ENCODE results near the gene SBNO2. TPM values are rescaled to one million over a fixed set of nuclear protein-coding genes. Genes with fewer than 3 reads are reported as not detected.

SBNO2 gene
- total RNA-seq, 1 donor from 2014 or later, result 120 TPM

DNA sequence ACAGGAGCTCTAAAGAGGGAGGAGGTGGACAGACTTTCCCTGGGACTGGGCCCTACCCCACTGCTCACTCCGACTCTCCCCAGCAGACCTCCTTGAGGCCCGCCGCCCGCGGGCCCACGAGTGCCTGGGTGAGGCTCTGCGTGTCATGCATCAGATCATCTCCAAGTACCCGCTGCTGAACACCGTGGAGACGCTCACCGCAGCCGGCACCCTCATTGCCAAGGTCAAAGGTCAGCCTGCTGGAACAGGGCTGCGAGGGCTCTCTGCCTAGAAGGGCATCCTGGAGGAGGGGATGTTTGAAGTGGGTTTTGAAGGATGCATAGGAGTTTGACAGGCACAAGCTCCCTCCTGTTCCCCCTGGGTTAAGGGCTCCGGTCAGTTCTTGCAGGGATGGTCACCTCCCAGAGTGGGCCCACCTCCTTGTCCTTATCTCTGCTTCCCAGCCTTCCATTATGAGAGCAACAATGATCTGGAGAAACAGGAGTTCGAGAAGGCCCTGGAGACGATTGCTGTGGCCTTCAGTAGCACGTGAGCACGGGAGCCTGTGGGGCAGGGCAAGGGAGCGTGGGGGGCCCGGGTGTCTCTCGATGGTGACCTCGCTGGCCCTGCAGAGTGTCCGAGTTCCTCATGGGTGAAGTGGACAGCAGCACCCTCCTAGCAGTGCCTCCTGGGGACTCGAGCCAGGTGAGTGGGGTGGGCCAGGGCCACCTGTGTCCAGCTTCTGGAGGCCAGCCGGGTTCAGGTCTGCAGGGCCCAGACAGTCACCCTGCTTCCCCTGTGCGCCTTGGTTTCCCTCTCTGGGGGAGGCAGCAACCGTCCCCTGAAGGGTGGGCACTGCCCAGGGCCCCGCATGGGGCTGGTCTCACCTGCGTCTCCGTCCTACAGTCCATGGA lies 100.8 kb downstream of the SBNO2 start:
- DNase-seq (ENCODE audit: low spot score in 2 of 2), result no peak
- Histone ChIP-seq H3K4me1 (peaks cover 0 to 5% of the 10 kb centered on the region in 2 donors), H3K4me3 (no peak overlapping the region), H3K27ac (no peak overlapping the region), H3K36me3 (no peaks in the 10 kb centered on the region), H3K27me3 (peaks cover 11% of the 10 kb centered on the region), H3K9me3 (no peaks in the 10 kb centered on the region)
- intact Hi-C loops (cut with DNase I), result no loop called here
- TF ChIP-seq, protein P1, sequence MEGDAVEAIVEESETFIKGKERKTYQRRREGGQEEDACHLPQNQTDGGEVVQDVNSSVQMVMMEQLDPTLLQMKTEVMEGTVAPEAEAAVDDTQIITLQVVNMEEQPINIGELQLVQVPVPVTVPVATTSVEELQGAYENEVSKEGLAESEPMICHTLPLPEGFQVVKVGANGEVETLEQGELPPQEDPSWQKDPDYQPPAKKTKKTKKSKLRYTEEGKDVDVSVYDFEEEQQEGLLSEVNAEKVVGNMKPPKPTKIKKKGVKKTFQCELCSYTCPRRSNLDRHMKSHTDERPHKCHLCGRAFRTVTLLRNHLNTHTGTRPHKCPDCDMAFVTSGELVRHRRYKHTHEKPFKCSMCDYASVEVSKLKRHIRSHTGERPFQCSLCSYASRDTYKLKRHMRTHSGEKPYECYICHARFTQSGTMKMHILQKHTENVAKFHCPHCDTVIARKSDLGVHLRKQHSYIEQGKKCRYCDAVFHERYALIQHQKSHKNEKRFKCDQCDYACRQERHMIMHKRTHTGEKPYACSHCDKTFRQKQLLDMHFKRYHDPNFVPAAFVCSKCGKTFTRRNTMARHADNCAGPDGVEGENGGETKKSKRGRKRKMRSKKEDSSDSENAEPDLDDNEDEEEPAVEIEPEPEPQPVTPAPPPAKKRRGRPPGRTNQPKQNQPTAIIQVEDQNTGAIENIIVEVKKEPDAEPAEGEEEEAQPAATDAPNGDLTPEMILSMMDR (IDR thresholded peaks at IDR 0.05), result no peak

DNA sequence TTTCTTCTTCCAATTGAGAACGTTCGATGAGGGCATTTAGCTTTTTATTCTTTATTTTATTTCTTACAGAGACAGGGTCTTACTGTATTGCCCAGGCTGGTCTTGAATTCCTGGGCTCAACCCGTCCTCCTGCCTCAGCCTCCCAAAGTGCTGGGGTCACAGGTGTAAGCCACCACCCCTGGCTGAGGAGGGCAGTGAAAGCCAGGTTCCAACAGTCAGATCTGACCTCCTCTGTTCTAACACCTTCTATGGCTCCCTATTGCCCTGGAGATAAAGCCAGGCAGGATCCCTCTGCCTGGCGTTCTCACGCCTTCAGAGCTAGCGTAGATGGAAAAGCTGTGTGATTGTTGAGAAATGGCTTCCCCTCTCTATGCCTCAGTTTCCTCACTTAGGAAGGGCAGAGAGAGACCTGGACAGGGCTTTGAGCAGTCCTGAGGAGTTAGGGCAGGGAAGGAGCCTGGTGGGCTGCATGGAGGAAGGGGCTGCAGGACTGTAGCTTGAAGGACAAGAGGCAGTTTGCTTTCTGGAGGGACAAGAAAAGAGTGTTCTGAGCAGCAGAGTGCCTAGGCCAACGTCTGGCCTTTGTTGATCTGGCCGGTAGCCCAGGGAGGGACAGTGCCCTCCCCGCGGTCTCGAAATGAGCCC lies 101.6 kb downstream of the SBNO2 start:
- TF ChIP-seq, protein P1 (IDR thresholded peaks at IDR 0.05), result no peak
- no peak for DNase-seq (ENCODE audit: low spot score in 2 of 2)
- Histone ChIP-seq H3K27me3 (peaks cover 16% of the 10 kb centered on the region), H3K4me3 (no peak overlapping the region), H3K4me1 (peaks cover 0 to 5% of the 10 kb centered on the region in 2 donors), H3K36me3 (no peaks in the 10 kb centered on the region), H3K27ac (no peak overlapping the region), H3K9me3 (no peaks in the 10 kb centered on the region)
- intact Hi-C loops (cut with DNase I), result no loop called here

DNA sequence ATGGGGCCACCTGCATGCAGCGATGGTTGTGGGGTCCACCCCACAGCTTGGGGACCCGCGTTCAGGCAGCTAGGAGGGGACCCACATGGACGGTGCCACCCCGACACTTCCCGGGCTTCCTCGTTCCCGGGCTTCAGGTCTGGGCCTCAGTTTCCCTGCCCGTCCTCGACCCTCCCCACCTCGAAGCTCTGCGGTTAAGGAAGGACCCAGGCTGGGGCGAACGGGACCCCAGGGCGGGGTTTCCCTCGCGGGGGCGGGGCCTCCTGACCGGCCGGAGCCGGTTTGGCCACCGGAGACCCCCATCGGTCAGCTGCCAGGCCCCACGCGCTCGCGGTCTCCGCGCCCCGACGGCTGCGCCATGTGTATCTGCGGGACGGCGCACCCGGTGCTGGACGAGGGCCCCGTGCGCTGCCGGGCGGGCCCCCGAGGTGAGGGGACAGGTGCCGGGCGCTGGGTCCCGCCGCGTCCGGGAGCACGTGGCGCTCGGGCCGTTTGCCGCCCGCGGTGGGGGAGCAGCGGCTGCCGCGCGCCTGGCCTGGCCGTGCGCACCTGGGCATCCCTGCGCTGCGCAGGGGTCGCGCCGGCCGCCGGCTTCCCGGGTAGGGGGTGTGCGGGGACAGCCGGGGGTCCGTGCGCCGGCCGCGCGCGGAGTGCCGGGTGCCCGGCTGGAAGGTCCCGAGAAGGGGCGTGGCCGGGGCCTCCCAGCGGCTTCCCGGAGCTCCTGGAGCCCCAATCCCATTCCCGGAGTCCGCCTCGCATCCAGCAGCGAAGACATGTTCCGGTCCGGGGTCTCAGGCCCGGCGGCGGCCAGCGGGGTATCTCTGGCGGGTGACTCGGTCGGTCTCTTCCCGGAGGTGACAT lies 102.9 kb downstream of the SBNO2 start:
- H3K4me1 ChIP-seq, result peaks cover 8 to 14% of the 10 kb centered on the region in 2 donors
- H3K27me3 ChIP-seq, result peaks cover 21% of the 10 kb centered on the region
- H3K9me3 ChIP-seq, result no peaks in the 10 kb centered on the region
- DNase-seq (ENCODE audit: low spot score in 2 of 2), result no peak
- TF ChIP-seq, protein P1 (IDR thresholded peaks at IDR 0.05), result no peak
- H3K4me3 ChIP-seq, result peak overlapping the region; percentile 4 to 12
- intact Hi-C loops (cut with DNase I), result no loop called here
- H3K36me3 ChIP-seq, result no peaks in the 10 kb centered on the region
- no peak overlapping the region for H3K27ac ChIP-seq

DNA sequence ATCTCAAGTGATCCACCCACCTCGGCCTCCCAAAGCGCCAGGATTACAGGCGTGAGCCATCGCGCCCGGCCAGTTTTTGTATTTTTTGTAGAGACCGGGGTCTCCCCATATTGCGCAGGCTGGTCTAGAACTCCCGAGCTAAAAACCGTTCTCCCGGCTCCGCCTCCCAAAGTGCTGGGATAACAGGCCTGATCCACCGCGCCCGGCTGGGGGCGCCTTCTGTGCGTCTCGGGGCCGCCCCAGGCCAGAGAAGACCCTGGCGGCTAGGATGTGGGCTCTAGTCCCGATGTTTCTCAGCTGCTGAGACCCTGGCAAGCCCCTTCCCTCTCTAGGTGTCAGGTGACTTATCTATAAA lies 103.5 kb downstream of the SBNO2 start:
- TF ChIP-seq, protein P1 (IDR thresholded peaks at IDR 0.05), result no peak
- Histone ChIP-seq H3K4me1 (peaks cover 8 to 14% of the 10 kb centered on the region in 2 donors), H3K27me3 (peaks cover 21% of the 10 kb centered on the region), H3K9me3 (no peaks in the 10 kb centered on the region), H3K36me3 (no peaks in the 10 kb centered on the region), H3K4me3 (no peak overlapping the region), H3K27ac (no peak overlapping the region)
- intact Hi-C loops (cut with DNase I), result no loop called here
- DNase-seq (ENCODE audit: low spot score in 2 of 2), result no peak

DNA sequence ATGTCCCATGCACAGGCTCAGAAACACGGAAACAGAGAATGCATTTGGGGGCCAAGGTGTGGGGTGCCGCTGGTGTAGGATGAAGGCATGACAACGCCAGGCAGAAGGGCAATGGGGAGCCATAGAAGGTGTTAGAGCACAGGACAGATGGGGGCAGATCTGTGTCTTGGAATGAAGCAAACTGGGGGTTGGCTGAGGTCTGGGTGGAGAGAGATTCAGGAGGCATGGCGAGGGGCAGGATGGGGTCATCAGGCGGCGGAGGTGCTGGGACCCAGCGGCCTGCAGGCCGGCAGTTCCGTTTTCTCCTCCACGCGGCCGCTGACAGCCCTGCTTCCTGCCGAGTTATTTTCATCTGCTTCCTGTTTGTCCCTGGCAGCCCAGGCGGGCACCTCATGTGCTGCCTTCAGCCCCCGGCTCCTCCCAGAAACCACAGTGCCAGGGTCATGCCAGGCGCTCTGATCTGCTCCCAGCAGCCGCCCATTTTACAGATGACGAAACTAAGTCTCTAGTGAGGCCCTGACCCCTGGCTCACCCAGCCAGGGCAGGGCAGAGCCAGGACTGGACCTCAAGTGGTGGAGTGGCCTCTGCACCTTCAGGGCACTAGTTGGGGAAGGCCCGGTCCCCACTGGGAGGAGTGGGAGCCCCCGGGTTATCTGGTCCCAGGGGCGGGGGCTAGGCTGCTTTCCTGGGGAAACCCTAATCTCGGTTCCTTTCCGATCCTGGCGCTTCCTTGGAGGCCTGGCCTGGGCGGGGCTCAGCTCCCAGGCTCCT lies 104.9 kb downstream of the SBNO2 start:
- H3K27ac ChIP-seq, result peak overlapping the region in 1 of 2 donors; percentile 37
- DNase-seq (ENCODE audit: low spot score in 2 of 2), result peak; percentile 55 to 86
- no peaks in the 10 kb centered on the region for H3K36me3 ChIP-seq
- peaks cover 21% of the 10 kb centered on the region for H3K27me3 ChIP-seq
- peak overlapping the region in 1 of 2 donors; percentile 56 for H3K4me3 ChIP-seq
- peaks cover 8 to 24% of the 10 kb centered on the region in 2 donors for H3K4me1 ChIP-seq
- TF ChIP-seq, protein P1 (IDR thresholded peaks at IDR 0.05), result no peak
- intact Hi-C loops (cut with DNase I), result no loop called here
- no peaks in the 10 kb centered on the region for H3K9me3 ChIP-seq
